Muscle layer of duodenum (tissue), 2 donors: Measurements from ENCODE around the gene CCDC88C.

Source experiments
- H3K27ac ChIP-seq: one replicate; pipeline ENCODE4 v1.7.0; 2013; ENCODE audit warnings: mild to moderate bottlenecking, low read length
- H3K27me3 ChIP-seq: one replicate; pipeline ENCODE4 v1.7.0; 2013; ENCODE audit warnings: low read depth, mild to moderate bottlenecking, control low read depth, low read length
- H3K36me3 ChIP-seq, 2 donors: one replicate each; pipeline ENCODE4 v1.7.0; 2013; ENCODE audit warnings: low read length in 2 of 2, control low read depth in 1 of 2, mild to moderate bottlenecking in 1 of 2; ENCODE audit not compliant: insufficient read depth in 2 of 2, control insufficient read depth in 1 of 2
- H3K4me1 ChIP-seq, 2 donors: one replicate each; pipeline ENCODE4 v1.7.0; 2013; ENCODE audit warnings: low read length in 2 of 2, mild to moderate bottlenecking in 2 of 2, control low read depth in 1 of 2, moderate library complexity in 1 of 2; ENCODE audit not compliant: insufficient read depth in 2 of 2, control insufficient read depth in 1 of 2
- H3K4me3 ChIP-seq, 2 donors: one replicate each; pipeline ENCODE4 v1.7.0; 2013; ENCODE audit warnings: low read length in 2 of 2, low read depth in 1 of 2, mild to moderate bottlenecking in 1 of 2
- H3K9me3 ChIP-seq, 2 donors: one replicate each; pipeline ENCODE4 v1.7.0; 2013; ENCODE audit warnings: low read length in 2 of 2, control low read depth in 1 of 2, mild to moderate bottlenecking in 1 of 2; ENCODE audit not compliant: control insufficient read depth in 1 of 2
- donor health status: healthy.

CCDC88C gene

DNA sequence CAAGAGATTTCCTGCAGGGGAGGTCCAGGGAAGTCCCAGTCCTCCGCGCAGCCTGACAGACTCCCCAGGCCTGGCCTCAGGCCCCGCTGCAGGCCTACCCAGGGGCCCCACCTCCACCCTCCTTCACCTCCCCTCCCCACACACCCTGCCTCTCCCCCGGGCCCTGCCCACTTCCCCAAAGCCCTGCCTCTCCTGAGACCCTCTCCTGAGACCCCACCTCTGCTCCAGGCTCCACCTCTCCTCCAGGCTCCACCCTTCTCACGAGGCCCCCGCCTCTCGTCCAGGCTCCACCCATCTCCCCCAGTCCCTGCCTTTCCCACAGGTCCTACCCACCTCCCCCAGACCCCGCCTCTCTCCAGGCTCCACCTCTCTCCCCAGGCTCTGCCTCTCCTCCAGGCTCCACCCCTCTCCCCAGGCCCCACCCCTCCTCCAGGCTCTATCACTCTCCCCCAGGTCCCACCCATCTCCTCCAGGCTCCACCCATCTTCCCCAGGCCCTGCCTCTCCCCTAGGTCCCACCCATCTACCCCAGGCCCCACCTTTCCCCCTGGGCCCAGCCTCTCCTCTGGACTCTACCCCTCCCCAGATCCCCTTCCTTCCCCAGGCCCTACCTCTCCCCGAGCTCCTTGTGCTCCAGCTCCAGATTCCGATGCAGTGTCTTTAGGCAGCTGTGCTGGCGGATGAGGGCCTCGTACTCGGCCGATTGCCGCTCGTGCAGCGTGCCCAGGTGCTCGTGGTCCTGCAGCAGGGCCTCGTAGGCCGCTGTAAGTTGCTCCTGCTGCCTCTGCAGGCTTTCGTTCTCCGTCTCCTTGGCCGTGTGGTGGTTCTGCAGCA, 114.3 kb downstream of the CCDC88C start:
- no peaks in the 10 kb centered on the region for H3K9me3 ChIP-seq
- no peaks in the 10 kb centered on the region for H3K27me3 ChIP-seq
- H3K4me3 ChIP-seq: no peak overlapping the region
- peaks cover 4 to 14% of the 10 kb centered on the region in 2 donors for H3K36me3 ChIP-seq
- peaks cover 0 to 4% of the 10 kb centered on the region in 2 donors for H3K4me1 ChIP-seq
- H3K27ac ChIP-seq: no peak overlapping the region

DNA sequence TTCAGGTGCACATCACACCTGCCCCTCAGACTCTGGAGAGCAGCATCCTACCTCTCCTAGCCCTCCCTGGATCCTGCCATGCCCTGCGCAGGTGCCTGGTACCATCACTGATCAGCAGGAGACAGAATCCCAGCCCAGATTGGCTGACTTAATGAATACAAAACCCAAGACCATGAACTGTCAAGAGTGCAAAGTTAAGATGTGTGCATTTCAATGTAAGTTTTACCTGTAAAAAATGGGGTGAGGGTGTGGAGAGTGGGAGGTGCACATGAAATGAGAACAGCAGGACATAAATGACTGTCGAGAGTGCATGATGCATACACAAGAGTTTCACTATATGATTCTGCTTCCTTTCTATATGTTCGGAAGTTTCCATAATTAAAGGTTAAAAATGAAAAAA, 115.2 kb downstream of the CCDC88C start:
- peaks cover 0 to 4% of the 10 kb centered on the region in 2 donors for H3K4me1 ChIP-seq
- H3K27me3 ChIP-seq: no peaks in the 10 kb centered on the region
- no peak overlapping the region for H3K4me3 ChIP-seq
- H3K27ac ChIP-seq: no peak overlapping the region
- no peaks in the 10 kb centered on the region for H3K9me3 ChIP-seq
- peaks cover 4 to 10% of the 10 kb centered on the region in 2 donors for H3K36me3 ChIP-seq

DNA sequence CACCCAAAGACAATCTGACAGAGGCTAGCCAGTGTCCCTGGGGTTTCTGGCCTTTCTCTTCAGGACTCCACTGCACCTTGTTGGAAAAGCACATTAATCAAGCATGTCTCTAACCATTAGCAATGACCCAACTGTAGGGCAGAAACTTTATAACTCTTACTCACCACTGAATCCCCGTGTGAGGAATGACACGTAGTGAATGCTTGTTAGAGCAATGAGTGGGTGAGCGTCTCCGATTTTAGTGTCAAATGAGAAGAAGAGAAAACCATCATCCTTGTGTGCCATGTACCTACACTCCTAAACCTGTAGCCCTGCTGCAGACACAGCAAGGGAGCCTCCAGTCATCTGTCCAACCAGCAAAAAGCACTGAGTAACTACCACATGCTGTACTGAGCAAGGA, 116.7 kb downstream of the CCDC88C start:
- Histone ChIP-seq H3K4me1 (peaks cover 0 to 4% of the 10 kb centered on the region in 2 donors), H3K9me3 (no peaks in the 10 kb centered on the region), H3K36me3 (peaks cover 4 to 20% of the 10 kb centered on the region in 2 donors), H3K27me3 (no peaks in the 10 kb centered on the region), H3K27ac (no peak overlapping the region), H3K4me3 (no peak overlapping the region)

DNA sequence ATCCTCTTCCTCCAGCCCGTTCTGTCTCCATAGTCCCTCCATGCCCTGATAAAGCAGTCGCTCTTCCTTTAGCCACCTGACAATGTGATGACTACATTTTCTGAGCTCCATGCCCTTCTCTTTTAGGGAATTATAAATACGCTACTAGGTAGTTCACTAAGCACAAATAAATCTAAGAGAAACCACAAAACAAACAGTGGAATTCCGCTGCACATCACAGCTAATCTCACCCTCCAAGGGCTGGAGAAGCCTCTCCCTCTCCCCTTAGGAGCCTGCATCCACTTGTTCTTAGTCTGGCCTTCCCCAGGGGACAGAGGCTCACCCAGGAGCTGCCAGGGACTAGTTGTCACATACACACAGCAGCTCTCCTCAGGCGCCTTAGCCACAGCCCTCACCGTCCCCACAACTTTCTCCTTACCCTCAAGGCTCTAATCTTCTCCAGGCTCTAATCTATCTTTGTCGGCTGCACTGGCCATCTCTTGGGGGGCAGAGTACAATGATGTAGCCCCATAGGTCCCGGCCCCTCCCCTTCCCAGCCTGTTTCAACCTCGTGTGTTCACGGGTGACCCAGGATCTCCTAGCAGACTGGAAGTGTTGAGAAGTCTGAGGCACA, 117.2 kb downstream of the CCDC88C start:
- Histone ChIP-seq H3K4me3 (no peak overlapping the region), H3K4me1 (peaks cover 0 to 4% of the 10 kb centered on the region in 2 donors), H3K27me3 (no peaks in the 10 kb centered on the region), H3K9me3 (no peaks in the 10 kb centered on the region), H3K27ac (no peak overlapping the region), H3K36me3 (peaks cover 0 to 23% of the 10 kb centered on the region in 2 donors)

DNA sequence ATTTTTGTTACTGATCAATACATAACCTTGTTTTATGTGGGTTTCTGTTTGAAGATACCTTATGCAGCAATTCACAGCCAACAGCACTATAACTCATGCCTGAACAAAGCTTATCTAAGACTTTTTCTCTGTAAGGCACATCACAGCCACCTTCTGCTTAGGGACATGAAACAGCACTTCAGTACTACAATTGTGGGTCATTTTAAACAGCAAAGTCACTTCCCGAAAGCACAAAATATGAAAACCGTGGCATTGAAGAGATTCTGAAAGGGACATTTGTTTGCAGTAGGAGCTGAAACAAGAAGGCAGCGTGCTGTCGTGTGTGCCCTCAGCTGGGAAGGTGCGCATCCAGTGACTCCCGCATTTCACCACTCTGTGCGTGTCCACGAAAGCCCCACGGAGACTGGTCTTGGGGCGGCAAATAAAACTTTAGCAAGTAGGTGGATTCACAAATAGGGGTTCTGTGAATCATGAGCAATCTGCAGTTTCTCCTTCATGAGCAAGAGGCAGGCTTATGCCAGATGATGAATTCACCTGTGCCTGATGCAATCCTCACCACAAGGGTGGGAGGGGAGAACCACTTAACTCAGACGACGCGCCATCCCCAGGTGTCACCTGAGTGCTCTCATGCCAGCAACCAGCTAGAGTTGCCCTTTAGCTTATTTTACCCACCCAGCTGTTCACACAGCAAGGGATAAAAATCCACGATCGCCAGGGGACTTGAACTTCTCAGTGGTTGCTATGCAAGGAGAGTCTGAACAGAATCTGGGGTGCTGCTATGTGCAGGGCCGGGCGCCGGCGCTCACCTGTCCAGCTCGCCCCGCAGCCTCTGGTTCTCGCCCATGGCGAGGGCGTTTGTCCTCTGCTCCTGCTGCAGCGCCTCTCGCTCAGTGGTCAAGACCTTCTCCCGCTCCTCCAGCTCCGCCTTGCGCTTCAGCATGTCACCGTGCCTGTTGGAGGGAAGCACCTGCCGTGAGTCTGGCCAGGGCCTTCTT, 118.2 kb downstream of the CCDC88C start:
- peaks cover 0 to 23% of the 10 kb centered on the region in 2 donors for H3K36me3 ChIP-seq
- H3K4me3 ChIP-seq: no peak overlapping the region
- peaks cover 0 to 4% of the 10 kb centered on the region in 2 donors for H3K4me1 ChIP-seq
- no peaks in the 10 kb centered on the region for H3K9me3 ChIP-seq
- no peaks in the 10 kb centered on the region for H3K27me3 ChIP-seq
- no peak overlapping the region for H3K27ac ChIP-seq

DNA sequence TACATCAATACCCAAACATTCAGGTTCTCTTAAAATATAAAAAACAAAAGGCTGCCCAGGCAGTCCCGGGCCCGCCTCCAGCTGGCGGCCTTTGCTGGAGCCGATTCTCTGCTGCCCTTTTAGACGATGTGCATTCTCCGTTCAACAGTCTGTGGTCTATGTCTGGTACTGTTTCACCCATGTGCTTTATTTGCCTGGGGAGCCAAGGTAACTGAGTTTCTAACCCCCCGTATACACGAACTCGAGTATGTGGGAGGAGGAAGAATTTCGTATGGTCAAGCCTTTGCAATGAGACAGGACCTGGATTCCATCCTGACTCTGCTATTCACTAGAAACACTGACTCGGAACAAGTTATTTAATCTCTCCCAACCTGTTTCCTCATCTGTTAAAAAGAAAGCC, 119.0 kb downstream of the CCDC88C start:
- H3K4me3 ChIP-seq: no peak overlapping the region
- H3K36me3 ChIP-seq: peaks cover 0 to 28% of the 10 kb centered on the region in 2 donors
- H3K27me3 ChIP-seq: no peaks in the 10 kb centered on the region
- no peak overlapping the region for H3K27ac ChIP-seq
- H3K4me1 ChIP-seq: peaks cover 0 to 4% of the 10 kb centered on the region in 2 donors
- no peaks in the 10 kb centered on the region for H3K9me3 ChIP-seq

DNA sequence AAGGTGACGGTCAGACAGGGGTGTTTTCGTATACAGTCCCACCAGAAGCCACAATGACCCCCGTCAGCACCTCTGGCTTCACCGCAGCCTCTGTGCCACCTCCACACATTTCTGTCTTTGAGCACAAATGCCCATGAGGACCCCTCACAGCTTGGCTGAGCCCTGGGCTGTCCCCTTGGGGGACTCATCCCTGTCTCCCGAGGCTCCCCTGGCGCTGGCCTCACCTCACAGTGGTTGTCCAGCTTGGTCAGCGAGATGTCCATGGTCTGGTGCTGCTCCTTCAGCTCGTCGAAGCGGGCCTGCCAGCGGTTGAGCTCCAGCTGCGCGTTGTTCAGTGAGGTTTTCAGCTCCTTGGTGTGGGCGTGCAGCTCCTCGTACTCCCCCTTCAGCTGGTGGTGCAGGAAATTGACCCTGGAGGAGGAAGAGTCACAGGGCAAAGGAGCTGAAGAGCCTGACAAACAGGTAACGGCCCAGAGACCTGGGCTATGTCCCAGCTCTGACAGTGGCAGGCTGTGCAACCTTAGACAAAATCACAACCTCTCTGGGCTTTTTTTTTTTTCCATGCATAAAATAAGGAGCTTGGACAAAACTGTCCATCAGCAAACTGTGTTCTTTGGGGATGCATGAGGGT, 120.4 kb downstream of the CCDC88C start:
- Histone ChIP-seq H3K36me3 (peaks cover 0 to 28% of the 10 kb centered on the region in 2 donors), H3K27ac (no peak overlapping the region)

DNA sequence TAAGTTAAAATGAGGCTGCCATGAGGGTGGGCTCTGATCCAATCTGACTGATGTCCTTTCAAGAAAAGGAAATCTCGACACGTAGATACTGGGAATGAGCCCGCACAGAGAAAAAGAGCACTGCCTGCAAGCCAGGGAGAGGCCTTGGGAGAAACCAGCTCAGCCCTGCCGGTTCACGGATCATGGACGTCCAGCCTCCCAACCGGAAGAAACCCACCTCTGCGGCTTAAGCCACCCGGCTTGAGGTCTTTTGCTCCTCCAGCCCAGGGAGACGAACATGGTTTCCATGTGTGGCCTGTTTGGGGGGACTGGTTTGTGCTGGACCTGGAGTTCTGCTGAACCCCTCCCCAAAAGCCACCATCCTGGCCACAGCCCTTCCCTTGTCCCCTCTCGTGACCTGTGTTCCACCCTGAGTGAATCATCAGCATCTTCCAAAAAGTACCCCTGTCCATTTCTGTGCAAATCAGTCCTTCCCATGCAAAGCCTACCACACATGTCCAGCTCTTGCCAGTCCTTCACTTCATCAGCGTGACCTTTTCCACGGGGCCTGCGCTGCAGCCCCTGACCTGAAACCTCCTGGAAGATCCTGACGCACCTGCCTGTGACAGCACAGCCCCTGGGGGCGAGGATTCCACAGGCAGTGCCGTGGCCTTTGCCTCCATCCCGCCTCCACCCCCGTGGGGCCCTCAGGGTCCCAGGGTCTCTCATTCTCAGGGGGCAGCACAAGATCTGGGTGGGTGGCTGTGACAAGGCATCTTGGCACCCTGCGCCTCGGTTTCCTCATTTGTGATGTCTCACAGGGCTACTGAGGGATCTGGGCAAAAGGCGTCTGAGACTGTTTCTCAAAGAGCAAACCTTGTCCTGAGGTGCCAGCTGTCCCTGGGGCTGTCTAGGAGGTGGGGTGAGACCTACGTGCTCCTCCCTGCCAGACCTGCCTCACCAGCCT, 121.5 kb downstream of the CCDC88C start:
- H3K27ac ChIP-seq: no peak overlapping the region
- no peaks in the 10 kb centered on the region for H3K9me3 ChIP-seq
- H3K4me1 ChIP-seq: peaks cover 0 to 4% of the 10 kb centered on the region in 2 donors
- H3K27me3 ChIP-seq: no peaks in the 10 kb centered on the region
- peaks cover 0 to 28% of the 10 kb centered on the region in 2 donors for H3K36me3 ChIP-seq
- no peak overlapping the region for H3K4me3 ChIP-seq

More for the DNA sequence above, 120.4 kb downstream of the CCDC88C start:
- H3K27me3 ChIP-seq: no peaks in the 10 kb centered on the region
- no peak overlapping the region for H3K4me3 ChIP-seq
- H3K9me3 ChIP-seq: no peaks in the 10 kb centered on the region
- H3K4me1 ChIP-seq: peaks cover 0 to 4% of the 10 kb centered on the region in 2 donors

DNA sequence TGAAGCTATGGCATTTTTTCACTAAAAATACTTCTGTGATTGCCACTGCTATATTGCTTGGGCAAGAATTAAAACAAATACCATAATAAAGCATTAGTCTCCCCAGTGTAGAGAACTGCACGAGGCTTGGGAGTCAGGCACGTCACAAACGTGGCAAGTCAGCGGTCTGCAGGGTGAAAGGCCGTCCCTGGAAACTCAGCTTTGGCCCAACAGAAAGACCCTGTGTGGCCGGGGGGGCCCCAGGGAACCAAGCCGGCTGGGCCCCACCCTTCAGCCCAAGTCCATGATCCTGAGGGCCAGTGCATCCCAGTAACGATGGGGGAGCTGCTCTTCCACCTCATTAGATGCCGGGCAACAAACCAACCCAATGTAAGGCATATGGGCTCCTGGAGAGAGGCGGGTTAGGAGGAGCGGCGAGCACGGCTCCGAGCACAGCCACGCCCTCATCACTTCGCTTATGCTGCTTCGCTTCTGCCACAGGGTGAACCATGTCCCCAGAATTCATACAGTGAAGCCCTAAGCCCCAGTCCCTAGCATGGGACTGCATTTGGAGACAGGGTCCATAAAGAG, 122.3 kb downstream of the CCDC88C start:
- Histone ChIP-seq H3K4me3 (no peak overlapping the region), H3K27ac (no peak overlapping the region), H3K36me3 (peaks cover 0 to 36% of the 10 kb centered on the region in 2 donors), H3K4me1 (peaks cover 0 to 4% of the 10 kb centered on the region in 2 donors), H3K27me3 (no peaks in the 10 kb centered on the region), H3K9me3 (no peaks in the 10 kb centered on the region)

DNA sequence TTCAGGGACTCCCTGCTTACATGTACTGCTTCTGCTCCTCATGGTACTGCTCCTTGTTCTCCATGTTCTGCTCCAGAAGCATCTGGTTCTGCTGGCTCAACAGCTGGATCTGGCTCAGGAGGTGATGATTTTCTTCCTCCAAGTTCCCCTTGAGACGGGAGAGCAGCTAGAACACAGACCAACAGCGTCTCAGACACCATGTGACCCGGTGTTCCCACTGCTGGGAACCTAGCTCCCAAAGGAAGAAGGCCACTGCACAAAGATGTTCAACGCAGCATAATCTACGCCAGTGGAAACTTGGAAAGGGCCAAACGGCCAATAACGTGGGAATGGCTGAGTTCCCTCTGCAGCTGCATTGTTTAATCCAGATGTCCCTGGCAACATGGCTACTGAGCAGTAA, 123.5 kb downstream of the CCDC88C start:
- no peak overlapping the region for H3K4me3 ChIP-seq
- no peaks in the 10 kb centered on the region for H3K9me3 ChIP-seq
- no peak overlapping the region for H3K27ac ChIP-seq
- H3K27me3 ChIP-seq: no peaks in the 10 kb centered on the region
- peaks cover 0 to 33% of the 10 kb centered on the region in 2 donors for H3K36me3 ChIP-seq
- H3K4me1 ChIP-seq: peaks cover 0 to 4% of the 10 kb centered on the region in 2 donors
